Lower leg skin (tissue), 3 donors: ENCODE data around the gene PTPN7.

ENCODE experiments used
- POLR2A ChIP-seq, 2 donors: fragments of 450-650 bp; IDR thresholded peaks; one replicate each; pipeline ENCODE4 v1.6.1; 2016 to 2017; ENCODE audit warnings: antibody characterized with exemption in 2 of 2, mild to moderate bottlenecking in 1 of 2, moderate library complexity in 1 of 2
- TF ChIP-seq, protein P1 (sequence below), 3 donors: fragments of 450-650 bp; IDR thresholded peaks; one replicate each; pipeline ENCODE4 v1.5.1; 2016; ENCODE audit warnings: antibody characterized with exemption in 3 of 3, mild to moderate bottlenecking in 3 of 3, moderate library complexity in 2 of 3

DNA sequence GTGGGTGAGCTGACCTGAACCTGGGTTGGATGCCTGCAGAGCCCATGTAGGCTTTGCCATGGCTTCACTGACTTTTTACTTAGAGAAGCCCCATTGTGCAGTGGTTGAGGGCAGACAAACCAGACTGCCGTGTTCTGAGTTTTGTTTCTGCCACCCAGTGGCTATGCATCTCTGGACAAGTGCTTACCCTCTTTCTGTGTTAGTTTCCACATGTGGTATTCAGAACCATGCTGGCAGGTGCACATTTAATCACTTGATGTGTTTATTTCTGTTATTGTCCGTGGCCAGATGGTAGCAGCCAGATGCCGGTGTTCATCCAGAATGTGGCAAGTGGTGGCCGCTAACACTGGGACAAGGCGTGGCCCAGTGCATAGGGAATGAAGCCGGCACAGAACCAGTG is 10.3 kb upstream of the PTPN7 start:
- TF ChIP-seq, protein P1, sequence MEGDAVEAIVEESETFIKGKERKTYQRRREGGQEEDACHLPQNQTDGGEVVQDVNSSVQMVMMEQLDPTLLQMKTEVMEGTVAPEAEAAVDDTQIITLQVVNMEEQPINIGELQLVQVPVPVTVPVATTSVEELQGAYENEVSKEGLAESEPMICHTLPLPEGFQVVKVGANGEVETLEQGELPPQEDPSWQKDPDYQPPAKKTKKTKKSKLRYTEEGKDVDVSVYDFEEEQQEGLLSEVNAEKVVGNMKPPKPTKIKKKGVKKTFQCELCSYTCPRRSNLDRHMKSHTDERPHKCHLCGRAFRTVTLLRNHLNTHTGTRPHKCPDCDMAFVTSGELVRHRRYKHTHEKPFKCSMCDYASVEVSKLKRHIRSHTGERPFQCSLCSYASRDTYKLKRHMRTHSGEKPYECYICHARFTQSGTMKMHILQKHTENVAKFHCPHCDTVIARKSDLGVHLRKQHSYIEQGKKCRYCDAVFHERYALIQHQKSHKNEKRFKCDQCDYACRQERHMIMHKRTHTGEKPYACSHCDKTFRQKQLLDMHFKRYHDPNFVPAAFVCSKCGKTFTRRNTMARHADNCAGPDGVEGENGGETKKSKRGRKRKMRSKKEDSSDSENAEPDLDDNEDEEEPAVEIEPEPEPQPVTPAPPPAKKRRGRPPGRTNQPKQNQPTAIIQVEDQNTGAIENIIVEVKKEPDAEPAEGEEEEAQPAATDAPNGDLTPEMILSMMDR (IDR thresholded peaks at IDR 0.05): no peak
- TF ChIP-seq POLR2A (IDR thresholded peaks at IDR 0.05): no peak
